ENCODE measurements around the gene RASL10B.

- TF ChIP-seq POLR2A (IDR thresholded peaks at IDR 0.05; ENCODE audit: low read length) (no peak), GATA1 (IDR thresholded peaks at IDR 0.05; ENCODE audit: low read depth, low read length) (no peak)
These were observed 22.5 kb upstream of the RASL10B start for GRCh38 chr17:35708951-35709350.

Measured in erythroblast (primary cell).